RWPE2 (cell line): ENCODE data around the gene DCLK2.

Source experiments
- ATAC-seq: fragments of 200-7000 bp; cut with Tn5 transposase; 3 replicates; pipeline ENCODE4 v1.9.1; 2021; ENCODE audit warnings: low read depth
- DNase-seq: peaks from one replicate; pipeline ENCODE4 v3.0.0-alpha.2; 2020; ENCODE audit warnings: low spot score
- H3K27ac ChIP-seq: fragments of 450-650 bp; 2 replicates; pipeline ENCODE4 v1.5.1; 2017; ENCODE audit warnings: mild to moderate bottlenecking; ENCODE audit not compliant: poor library complexity, severe bottlenecking
- H3K27me3 ChIP-seq: fragments of 250-450 bp; sonication (Bioruptor Pico); 2 replicates; pipeline ENCODE4 v1.5.1; 2021; ENCODE audit warnings: mild to moderate bottlenecking, moderate library complexity; ENCODE audit not compliant: insufficient read depth, poor library complexity, severe bottlenecking
- H3K36me3 ChIP-seq: fragments of 250-450 bp; sonication (Bioruptor Pico); 2 replicates; pipeline ENCODE4 v1.5.1; 2020; ENCODE audit warnings: low read depth, mild to moderate bottlenecking, moderate library complexity
- H3K4me1 ChIP-seq: fragments of 250-450 bp; sonication (Bioruptor Pico); 2 replicates; pipeline ENCODE4 v1.5.1; 2021; ENCODE audit warnings: mild to moderate bottlenecking, moderate library complexity; ENCODE audit not compliant: insufficient read depth, poor library complexity, severe bottlenecking
- H3K4me3 ChIP-seq: fragments of 250-450 bp; sonication (Bioruptor Pico); 2 replicates; pipeline ENCODE4 v1.5.1; 2021; ENCODE audit warnings: mild to moderate bottlenecking, moderate library complexity; ENCODE audit not compliant: severe bottlenecking
- H3K9me3 ChIP-seq: fragments of 250-450 bp; sonication (Bioruptor Pico); 2 replicates; pipeline ENCODE4 v1.5.1; 2021; ENCODE audit warnings: mild to moderate bottlenecking, moderate library complexity; ENCODE audit not compliant: severe bottlenecking
- CTCF ChIP-seq: fragments of 450-650 bp; IDR thresholded peaks from one replicate; pipeline ENCODE4 v1.5.1; 2017; ENCODE audit warnings: mild to moderate bottlenecking, moderate library complexity; ENCODE audit not compliant: poor library complexity, severe bottlenecking

The DCLK2 gene

GRCh38 chr4:150078041-150078578, at the start of gene DCLK2:
Gene DCLK2, plus strand, starts transcription at chr4:150078445. Its CDS starts 583 bp downstream, at chr4:150079028.
- Histone ChIP-seq H3K4me3 (peak within 1 kb of the TSS; percentile 57), H3K27me3 (peaks cover 17% of the 10 kb centered on the region), H3K27ac (no peak within 1 kb of the TSS), H3K4me1 (no peaks in the 10 kb centered on the region), H3K9me3 (no peaks in the 10 kb centered on the region), H3K36me3 (no peaks in the 10 kb centered on the region)
- DNase-seq (peak; percentile 49), ATAC-seq (peak; percentile 68)
- no peak for TF ChIP-seq CTCF

- ATAC-seq: no peak
- no peak for DNase-seq
- Histone ChIP-seq H3K4me1 (no peaks in the 10 kb centered on the region), H3K9me3 (no peaks in the 10 kb centered on the region), H3K27me3 (no peaks in the 10 kb centered on the region), H3K4me3 (no peak overlapping the region), H3K27ac (no peak overlapping the region), H3K36me3 (no peaks in the 10 kb centered on the region)
- no peak for TF ChIP-seq CTCF
Observed at GRCh38 chr4:150032541-150032940, 45.7 kb upstream of the DCLK2 start.

- Histone ChIP-seq H3K4me1 (no peaks in the 10 kb centered on the region), H3K27me3 (no peaks in the 10 kb centered on the region), H3K4me3 (no peak overlapping the region), H3K36me3 (no peaks in the 10 kb centered on the region), H3K27ac (no peak overlapping the region), H3K9me3 (no peaks in the 10 kb centered on the region)
- DNase-seq (no peak), ATAC-seq (no peak)
- TF ChIP-seq CTCF: no peak
Observed at GRCh38 chr4:150033081-150033480, 45.2 kb upstream of the DCLK2 start.

GRCh38 chr4:150033901-150034300, 44.3 kb upstream of the DCLK2 start:
- no peaks in the 10 kb centered on the region for H3K4me1 ChIP-seq
- H3K36me3 ChIP-seq: no peaks in the 10 kb centered on the region
- ATAC-seq (no peak), DNase-seq (no peak)
- H3K27ac ChIP-seq: no peak overlapping the region
- no peaks in the 10 kb centered on the region for H3K27me3 ChIP-seq
- no peaks in the 10 kb centered on the region for H3K9me3 ChIP-seq
- TF ChIP-seq CTCF: no peak
- no peak overlapping the region for H3K4me3 ChIP-seq

DNA sequence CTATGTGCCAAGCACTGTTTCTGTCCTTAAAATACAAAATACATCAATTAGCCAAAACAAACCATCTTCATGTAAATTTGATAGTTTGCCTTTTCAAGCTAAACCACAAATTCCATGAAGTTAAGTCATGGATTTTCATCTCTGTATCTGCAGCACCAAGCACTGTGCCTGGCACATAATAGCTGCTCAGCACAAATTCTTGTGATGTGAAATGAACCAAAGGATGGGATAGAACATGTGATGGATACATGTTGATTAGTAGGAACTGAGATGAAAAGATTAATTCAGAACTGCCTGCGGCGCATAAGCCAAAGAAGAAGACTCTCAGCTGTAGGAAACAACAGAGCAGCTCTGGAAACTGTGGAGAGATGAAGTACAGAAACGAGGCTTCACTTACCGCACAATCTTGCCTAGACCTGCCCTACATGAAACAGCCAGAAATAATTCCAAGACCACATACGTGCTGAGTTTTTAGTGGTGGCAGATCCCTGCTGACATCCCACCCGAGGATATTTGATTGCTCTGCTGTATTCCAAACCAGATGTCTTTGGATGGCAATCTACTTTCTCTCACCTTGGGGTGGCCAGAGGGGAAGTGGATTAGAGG, 40.9 kb upstream of the DCLK2 start:
- Histone ChIP-seq H3K4me1 (no peaks in the 10 kb centered on the region), H3K27me3 (peaks cover 3% of the 10 kb centered on the region), H3K4me3 (no peak overlapping the region), H3K27ac (no peak overlapping the region), H3K36me3 (no peaks in the 10 kb centered on the region), H3K9me3 (no peaks in the 10 kb centered on the region)
- DNase-seq (no peak), ATAC-seq (no peak)
- no peak for TF ChIP-seq CTCF
